Thyroid gland (tissue), 4 donors: ENCODE results near the gene TGFBR3.

ENCODE experiments used
- CTCF ChIP-seq, 6 experiments: fragments of 200-600 bp in 3 of 6; fragments of 450-650 bp in 3 of 6; sonication (generic) in 3 of 6; IDR thresholded peaks; one replicate each; pipeline ENCODE4 v1.5.1; 2016 to 2019; ENCODE audit warnings: antibody characterized with exemption in 6 of 6, mild to moderate bottlenecking in 2 of 6, inconsistent platforms in 1 of 6, moderate library complexity in 1 of 6
- POLR2A ChIP-seq, 2 donors: fragments of 450-650 bp; IDR thresholded peaks; one replicate each; pipeline ENCODE4 v1.6.1; 2017; ENCODE audit warnings: antibody characterized with exemption in 2 of 2, mild to moderate bottlenecking in 2 of 2, moderate library complexity in 1 of 2

GRCh38 chr1:91753878-91754277 lies 132.1 kb downstream of the TGFBR3 start:
- TF ChIP-seq CTCF (IDR thresholded peaks at IDR 0.05) (no peak), POLR2A (IDR thresholded peaks at IDR 0.05) (no peak)
